Left lung (tissue), 10 donors: ENCODE data around the gene ANXA3. TPM values are rescaled to one million over a fixed set of nuclear protein-coding genes. Genes with fewer than 3 reads are reported as not detected.

Source experiments
- ATAC-seq: fragments of 200-7000 bp; cut with Tn5 transposase; one replicate; pipeline ENCODE4 v1.9.1; 2020; ENCODE audit warnings: moderate library complexity
- DNase-seq, 4 donors: peaks; one replicate each; pipeline ENCODE4 v3.0.0-alpha.2; 2013 to 2020
- H3K27ac ChIP-seq, 2 donors: fragments of 200-600 bp; sonication (generic) in 1 of 2; one replicate each; pipeline versions ENCODE4 v1.5.0 to v1.8.0; 2020 to 2021
- H3K27me3 ChIP-seq, 2 donors: fragments of 200-600 bp; sonication (generic) in 1 of 2; one replicate each; pipeline versions ENCODE4 v1.5.0 to v1.8.0; 2020 to 2021
- H3K36me3 ChIP-seq, 2 donors: fragments of 200-600 bp; sonication (generic) in 1 of 2; one replicate each; pipeline versions ENCODE4 v1.5.0 to v1.8.0; 2020 to 2021
- H3K4me1 ChIP-seq, 2 donors: fragments of 200-600 bp; one replicate each; pipeline ENCODE4 v1.8.0; 2021
- H3K4me3 ChIP-seq, 2 donors: fragments of 200-600 bp; sonication (generic) in 1 of 2; one replicate each; pipeline versions ENCODE4 v1.5.0 to v1.8.0; 2020 to 2021; ENCODE audit warnings: mild to moderate bottlenecking in 1 of 2
- H3K9me3 ChIP-seq, 2 donors: fragments of 200-600 bp; sonication (generic) in 1 of 2; one replicate each; pipeline versions ENCODE4 v1.5.0 to v1.8.0; 2020 to 2021
- CTCF ChIP-seq, 2 donors: fragments of 200-600 bp; sonication (generic) in 1 of 2; IDR thresholded peaks; one replicate each; pipeline versions ENCODE4 v1.5.0 to v1.8.0; 2021; ENCODE audit warnings: antibody characterized with exemption in 2 of 2
- intact Hi-C, 2 donors: fragments of 100-400 bp; cut with DNase I; formaldehyde crosslinking; loops; one replicate each; pipeline versions ENCODE4 v1.11.2 to v1.14.2; 2022
- polyA plus RNA-seq, 6 donors: library from polyadenylated mRNA; unstranded; fragments of 120-200 nt; gene quantifications; one replicate each; pipeline ENCODE4 v1.2.1, GENCODE V29; 2013; ENCODE audit not compliant: insufficient read length in 6 of 6
- total RNA-seq, 2 donors: library from RNA; stranded (reverse); fragmentation: NEBNext Ultra II Directional; extraction: Animal tissue kit (Norgen Biotek cat#: 25700); gene quantifications; one replicate each; pipeline ENCODE4 v1.2.1, GENCODE V29; 2021
- donor health status: DM: no; HTN: yes; CAD: no.
- donor health status: DM: no; HTN: no; CAD: no.

ANXA3 gene
- total and polyA plus RNA-seq, 8 donors, result 70.4 to 159 (median 112) TPM

GRCh38 chr4:78602334-78602733 is 50.8 kb downstream of the ANXA3 start:
- no peak for TF ChIP-seq CTCF (IDR thresholded peaks at IDR 0.05)
- Histone ChIP-seq H3K27me3 (no peaks in the 10 kb centered on the region), H3K9me3 (no peaks in the 10 kb centered on the region), H3K4me1 (no peaks in the 10 kb centered on the region), H3K36me3 (peaks cover 0 to 94% of the 10 kb centered on the region in 2 donors), H3K4me3 (no peak overlapping the region), H3K27ac (no peak overlapping the region)
- intact Hi-C loops, result no loop called here
- no peak for ATAC-seq
- DNase-seq, result no peak

GRCh38 chr4:78603384-78603783 is 51.8 kb downstream of the ANXA3 start:
- H3K4me1 ChIP-seq, result no peaks in the 10 kb centered on the region
- H3K36me3 ChIP-seq, result peaks cover 0 to 89% of the 10 kb centered on the region in 2 donors
- H3K4me3 ChIP-seq, result no peak overlapping the region
- ATAC-seq, result no peak
- H3K9me3 ChIP-seq, result no peaks in the 10 kb centered on the region
- intact Hi-C loops, result no loop called here
- TF ChIP-seq CTCF (IDR thresholded peaks at IDR 0.05), result no peak
- H3K27me3 ChIP-seq, result no peaks in the 10 kb centered on the region
- no peak overlapping the region for H3K27ac ChIP-seq
- no peak for DNase-seq

- Histone ChIP-seq H3K9me3 (no peaks in the 10 kb centered on the region), H3K4me3 (no peak overlapping the region), H3K27me3 (no peaks in the 10 kb centered on the region), H3K4me1 (no peaks in the 10 kb centered on the region), H3K36me3 (peaks cover 0 to 82% of the 10 kb centered on the region in 2 donors), H3K27ac (no peak overlapping the region)
- TF ChIP-seq CTCF (IDR thresholded peaks at IDR 0.05), result no peak
- intact Hi-C loops, result no loop called here
- ATAC-seq (no peak), DNase-seq (no peak)
Measured at GRCh38 chr4:78604988-78605387, 53.4 kb downstream of the ANXA3 start.

- Histone ChIP-seq H3K36me3 (peaks cover 0 to 77% of the 10 kb centered on the region in 2 donors), H3K27me3 (no peaks in the 10 kb centered on the region), H3K4me3 (no peak overlapping the region), H3K4me1 (peaks cover 0 to 9% of the 10 kb centered on the region in 2 donors), H3K9me3 (no peaks in the 10 kb centered on the region), H3K27ac (no peak overlapping the region)
- ATAC-seq (no peak), DNase-seq (no peak)
- TF ChIP-seq CTCF (IDR thresholded peaks at IDR 0.05), result no peak
- intact Hi-C loops, result no loop called here
Measured at GRCh38 chr4:78606035-78606434, 54.5 kb downstream of the ANXA3 start.

GRCh38 chr4:78606530-78607095 is 55.0 kb downstream of the ANXA3 start:
- intact Hi-C loops, result no loop called here
- Histone ChIP-seq H3K27ac (no peak overlapping the region), H3K4me3 (no peak overlapping the region), H3K36me3 (peaks cover 0 to 71% of the 10 kb centered on the region in 2 donors), H3K9me3 (no peaks in the 10 kb centered on the region), H3K4me1 (peaks cover 0 to 10% of the 10 kb centered on the region in 2 donors), H3K27me3 (no peaks in the 10 kb centered on the region)
- TF ChIP-seq CTCF (IDR thresholded peaks at IDR 0.05), result no peak
- ATAC-seq (no peak), DNase-seq (no peak)
